Fibroblast of gingiva (primary cell): ENCODE results near the gene PLXNC1.
A peak's percentile ranks its signal among the peaks of the same experiment; 100 is the strongest.

Source experiments
- DNase-seq: peaks from one replicate; pipeline ENCODE4 v3.0.0-alpha.2; 2011; ENCODE audit warnings: low read depth

PLXNC1 gene

DNA sequence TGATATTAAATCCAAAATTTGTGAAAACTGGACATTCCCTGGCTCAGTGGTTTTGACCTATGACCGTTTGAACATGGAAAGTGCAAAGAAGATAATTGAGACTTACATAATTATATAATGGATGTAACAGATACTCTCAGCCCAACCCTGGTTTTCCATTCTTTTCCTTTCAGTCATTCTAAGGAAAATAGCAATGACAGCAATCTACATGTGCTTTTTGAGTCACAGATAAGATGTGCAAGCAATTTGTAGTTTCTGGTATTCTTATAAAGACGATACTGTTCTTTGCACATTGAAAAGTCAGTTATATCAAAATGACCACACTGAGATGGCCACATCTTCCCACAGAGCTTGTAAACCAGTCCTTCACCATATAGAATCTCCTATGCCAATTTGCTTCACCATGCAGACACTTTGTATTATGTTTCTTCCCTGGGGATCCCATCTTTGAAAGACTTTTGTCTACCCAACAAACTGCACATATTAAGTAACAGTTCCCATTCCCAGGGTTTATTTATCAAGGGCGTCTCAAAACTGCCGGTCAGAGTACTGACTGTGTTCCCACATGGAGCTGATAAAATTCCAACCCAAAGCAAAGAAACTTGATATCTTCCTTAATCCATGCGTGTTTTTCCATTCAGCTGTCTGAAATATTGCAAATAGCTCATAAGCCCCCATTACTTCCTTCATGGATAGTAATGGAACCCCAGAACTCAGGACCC, 34.8 kb downstream of the PLXNC1 start:
- DNase-seq: no peak

DNA sequence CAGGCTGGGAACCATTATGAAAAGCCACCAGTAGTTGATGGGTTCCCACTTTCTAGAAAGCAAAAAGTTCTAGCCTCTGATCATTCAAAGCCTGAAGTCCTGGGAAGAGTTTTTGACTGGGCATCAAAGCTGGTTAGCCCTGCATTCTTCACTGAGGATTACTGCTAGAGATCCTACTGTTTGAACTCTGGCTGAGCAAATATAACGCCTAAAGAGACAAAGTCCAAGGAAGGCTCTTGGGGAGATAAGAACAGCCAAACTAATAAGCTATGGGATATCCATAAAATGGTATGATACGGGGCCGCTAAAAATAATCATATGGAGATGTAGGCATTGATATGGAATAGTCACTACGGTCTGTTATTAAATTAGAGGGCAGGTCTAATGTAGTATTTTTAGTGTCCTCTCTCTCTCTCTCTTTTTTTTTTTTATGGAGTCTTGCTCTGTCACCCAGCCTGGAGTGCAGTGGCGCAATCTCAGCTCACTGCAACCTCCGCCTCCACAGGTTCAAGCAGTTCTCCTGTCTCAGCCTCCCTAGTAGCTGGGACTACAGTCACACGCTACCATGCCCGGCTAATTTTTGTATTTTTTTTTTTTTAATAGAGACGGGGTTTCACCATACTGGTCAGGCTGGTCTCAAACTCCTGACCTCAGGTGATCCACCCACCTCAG, 35.5 kb downstream of the PLXNC1 start:
- DNase-seq: no peak

DNA sequence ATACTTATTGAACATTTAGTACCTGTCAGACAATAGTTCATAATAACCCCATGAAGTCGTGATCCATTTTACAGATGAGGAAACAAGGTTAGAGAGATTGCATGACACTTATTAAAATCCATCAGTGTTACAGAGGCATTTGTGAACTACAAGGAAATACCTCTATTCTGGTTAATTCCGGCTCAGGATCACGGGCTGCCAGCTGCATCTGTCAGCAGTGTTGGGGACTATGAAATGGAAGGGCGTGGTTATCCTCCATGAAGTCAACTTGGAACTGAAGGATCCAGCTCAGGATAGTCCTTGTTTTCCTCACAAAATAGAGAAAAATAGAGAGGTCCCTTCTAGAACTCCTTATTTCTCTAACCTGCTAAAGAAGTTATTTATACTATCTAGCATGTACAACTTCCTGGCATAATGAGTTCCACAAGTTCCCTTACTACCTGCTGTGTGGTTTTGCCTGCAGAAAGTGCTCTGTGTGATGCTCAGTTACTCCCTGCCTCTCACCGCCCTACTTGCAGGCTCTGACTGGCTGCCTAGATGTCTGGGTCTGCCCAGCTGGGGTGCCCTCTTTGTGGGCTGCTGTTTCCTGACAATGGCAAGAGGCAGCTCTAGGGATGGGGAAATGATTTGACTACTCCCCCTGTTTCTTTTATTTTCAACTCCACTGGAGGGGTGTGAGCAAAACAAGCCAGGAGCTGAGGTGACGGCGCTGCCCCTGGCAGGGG, 36.8 kb downstream of the PLXNC1 start:
- DNase-seq: no peak

DNA sequence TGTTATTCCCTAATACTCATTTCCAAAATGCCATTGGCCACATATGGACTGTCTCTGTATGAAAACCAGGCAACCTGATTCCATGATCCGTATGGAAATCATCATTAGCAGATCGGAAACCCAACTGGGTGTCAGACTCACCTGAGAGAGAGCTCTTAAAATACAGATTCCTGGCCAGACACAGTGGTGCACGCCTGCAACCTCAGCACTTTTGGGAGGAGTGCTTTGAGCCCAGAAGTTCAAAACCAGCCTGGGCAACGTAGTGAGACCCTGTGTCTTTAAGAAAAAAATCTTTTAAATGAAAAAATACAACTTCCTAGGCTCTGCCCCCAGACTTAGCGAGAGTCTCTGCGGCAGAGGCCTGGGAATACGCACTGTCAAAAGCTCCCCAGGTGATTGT, 37.4 kb downstream of the PLXNC1 start:
- DNase-seq: no peak

DNA sequence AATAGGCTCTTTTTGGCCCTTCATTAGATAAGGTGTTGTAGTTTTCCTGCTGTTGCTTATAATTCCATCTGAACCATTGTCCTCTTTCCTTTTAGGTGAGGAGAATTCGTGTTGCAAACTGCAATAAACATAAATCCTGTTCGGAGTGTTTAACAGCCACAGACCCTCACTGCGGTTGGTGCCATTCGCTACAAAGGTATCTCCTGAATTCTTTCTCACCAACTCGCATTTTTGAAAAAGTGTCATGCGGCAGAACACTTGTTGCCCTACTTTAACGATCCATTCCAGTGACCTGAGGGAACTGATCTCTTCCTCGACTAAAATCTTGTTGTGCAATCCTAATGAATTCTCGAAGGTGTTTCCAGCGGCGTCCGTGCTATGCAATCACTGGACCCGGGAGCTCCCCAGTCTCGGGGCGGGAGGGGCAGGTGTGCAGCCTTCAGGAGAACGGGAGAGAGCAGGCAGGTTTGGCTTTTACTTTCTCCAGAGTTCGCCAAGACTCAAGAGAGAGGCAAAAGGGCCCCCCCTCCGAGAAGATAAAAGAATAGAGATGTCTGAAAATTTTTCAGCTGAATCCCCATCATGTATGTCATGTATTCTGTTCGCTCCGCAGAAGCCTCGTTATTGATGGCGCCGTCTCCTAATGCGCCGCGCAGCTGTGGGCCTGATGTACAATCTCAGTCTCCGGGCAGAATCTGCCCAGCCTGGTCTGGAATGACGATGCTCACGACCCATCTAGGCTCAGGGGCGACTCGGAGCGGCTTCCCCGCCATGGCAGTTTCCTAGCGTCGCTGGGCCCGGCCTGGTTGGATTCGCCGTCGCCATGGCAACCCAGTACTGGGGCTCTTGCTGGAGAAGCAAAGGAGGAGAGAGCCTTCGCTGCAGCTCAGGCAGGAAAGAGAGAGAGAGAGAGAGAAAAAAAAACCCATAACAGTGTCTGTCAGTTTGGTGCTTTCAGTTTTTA, 38.2 kb downstream of the PLXNC1 start:
- peak; percentile 64 for DNase-seq

DNA sequence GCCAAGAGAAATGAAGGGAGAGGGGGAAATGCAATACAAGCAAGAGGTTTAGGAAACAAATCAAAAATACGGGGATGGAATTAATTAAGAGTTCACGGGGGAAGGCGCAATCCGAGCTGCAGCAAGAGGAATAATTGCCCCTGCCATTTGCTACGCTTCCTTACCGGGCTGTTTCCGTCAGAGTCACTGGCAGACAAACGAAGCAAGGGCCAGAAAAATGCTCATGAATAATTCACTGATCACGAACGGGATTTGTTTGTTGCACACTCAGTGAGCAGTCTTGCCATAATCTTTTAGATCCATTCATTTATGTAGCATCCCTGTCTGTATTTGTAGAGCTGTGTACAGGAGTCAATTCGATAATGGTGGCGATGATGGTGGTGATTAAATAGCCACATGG, 39.0 kb downstream of the PLXNC1 start:
- DNase-seq: peak; percentile 71

DNA sequence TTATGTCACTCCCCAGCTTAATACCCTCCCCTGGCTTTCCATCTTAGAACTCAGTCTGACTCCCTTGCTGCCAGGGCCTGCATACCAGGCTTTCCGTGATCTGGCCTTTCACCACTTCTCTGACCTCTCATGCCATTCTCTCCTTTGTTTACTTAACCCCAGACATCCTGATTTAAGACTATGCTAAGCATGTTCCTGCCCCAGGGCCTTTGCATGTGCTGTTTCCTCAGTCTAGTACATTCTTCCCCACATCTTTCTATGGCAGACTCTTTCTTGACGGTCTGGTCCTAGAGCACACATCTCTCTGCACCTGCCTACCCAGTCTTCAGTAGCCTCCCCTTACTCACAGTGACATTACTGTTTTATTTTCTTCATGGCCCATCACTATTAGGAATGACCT, 42.2 kb downstream of the PLXNC1 start:
- no peak for DNase-seq

DNA sequence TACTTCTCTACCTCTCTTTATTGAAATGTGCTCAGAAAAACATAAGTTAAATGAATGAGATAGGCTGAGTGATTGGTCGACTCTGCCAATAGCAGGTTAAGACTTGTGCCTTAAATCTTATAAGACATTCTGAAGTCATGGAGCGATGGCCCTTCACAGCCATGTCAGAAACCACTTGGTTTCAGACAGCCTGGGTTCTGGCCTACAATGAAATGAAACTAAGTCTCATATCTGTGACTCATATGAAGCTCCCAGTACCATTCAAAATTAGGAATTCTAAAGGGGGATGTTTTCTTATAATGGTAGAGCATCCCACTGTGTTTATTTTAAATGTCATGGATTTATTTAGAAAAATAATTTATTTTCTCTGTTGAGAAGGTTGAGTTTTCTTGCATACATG, 42.6 kb downstream of the PLXNC1 start:
- DNase-seq: no peak

DNA sequence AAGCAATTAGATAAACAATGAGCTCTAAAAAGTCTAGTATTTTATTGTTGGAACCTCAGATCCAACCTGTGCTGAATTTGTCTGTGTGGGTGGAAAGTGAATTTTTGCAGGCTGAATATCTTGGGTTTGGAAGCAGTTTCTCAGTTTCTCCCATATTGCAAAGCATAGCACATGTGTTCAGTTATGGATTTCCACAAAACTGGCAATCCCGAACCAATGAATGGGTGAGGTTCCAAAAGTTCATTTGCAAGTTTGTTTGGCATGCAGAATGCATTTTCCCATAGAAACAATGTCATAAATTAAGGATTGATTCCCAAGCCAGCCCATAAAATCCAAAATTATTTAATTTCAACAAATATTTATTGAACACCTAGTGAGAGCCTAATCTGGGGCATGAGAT, 43.4 kb downstream of the PLXNC1 start:
- DNase-seq: no peak

DNA sequence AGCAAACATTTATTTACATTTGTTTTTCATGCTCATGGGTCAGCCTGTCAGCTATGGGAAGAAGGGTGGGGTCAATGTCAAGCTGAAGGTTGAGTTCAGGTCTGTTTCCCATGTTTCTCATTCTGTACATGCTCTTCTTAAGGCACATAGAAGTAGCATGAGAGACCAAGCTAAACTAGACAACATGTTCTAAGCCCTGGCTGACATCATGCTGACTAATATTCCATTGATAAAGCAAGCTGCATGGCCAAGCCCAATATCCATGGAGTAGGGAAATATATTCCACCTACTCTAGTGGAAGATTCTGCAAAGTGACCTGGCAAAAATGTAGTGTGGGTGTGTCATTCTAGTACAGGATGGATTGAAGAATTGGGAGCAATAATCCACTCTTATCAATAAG, 44.1 kb downstream of the PLXNC1 start:
- no peak for DNase-seq

DNA sequence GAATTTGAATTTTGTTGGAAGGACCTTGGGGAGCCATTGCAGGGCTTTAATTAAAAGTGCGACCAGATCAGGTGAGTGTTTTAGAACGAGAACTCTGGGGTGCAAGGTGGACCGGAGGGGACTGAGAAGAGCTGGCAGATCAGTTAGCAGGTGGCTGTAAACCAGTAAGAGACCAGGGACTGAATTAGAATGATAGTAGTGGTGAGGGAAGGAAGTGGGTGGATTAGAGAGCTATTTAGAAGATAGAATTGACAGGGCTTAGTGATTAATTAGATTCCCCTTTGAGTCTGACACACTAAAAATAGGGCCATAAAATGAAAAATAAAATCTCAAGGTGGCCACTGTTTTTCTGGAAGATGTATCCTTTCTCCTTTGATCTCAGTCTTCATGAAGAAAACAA, 44.8 kb downstream of the PLXNC1 start:
- DNase-seq: no peak

DNA sequence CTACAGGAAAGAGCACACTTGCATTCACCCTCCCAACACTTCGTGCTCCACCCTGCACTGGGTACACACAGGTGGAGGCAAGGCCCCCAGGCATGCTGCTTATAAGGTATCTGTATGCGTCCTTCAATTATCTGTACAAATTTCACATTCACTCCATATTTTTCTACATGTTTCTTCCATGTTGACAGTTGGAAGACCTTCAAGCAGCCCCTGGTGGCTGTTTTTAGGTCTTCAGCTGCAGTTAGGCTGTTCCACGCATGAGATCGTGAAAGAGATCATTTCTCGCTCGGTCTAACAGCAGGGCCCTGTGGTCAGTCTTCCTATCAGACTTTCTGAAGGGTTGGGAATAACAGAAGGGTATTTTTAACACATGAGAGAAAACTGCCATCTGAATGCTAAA, 47.1 kb downstream of the PLXNC1 start:
- DNase-seq: no peak

DNA sequence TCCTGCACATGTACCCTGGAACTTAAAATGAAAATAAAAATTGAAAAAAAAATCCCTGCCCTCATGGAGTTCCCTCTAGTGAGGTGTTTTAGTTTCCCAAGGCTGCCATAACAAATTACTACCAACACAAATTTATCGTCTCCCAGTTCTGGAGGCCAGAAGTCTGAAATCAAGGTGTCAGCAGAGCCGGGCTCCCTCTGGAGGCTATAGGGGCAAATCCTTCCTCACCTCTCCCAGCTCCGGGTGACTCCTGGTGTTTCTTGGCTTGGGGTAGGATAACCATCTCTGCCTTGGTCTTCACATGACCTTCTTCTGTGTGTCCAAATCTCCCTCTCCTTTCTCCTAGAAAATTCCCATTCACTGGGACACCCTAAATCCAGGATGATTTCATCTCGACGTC, 50.1 kb downstream of the PLXNC1 start:
- DNase-seq: no peak

DNA sequence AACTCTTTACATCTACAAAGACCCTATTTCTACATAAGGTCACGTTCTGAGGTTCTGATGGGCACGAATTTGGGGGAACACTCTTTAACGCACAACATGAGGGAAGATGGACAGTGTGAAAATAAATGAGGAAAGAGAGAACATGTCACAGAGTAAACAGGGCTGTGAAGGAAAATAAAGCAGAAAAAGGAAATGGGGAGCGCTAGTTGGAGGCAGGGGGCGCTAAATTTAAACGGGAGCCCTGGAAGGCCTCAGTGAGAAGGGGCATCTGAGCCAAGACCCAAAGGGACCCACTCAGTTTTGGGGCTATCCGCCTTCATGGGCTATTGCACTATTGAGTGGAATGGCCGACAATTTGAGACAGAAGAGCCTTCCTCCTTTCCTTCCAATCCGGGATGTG, 50.5 kb downstream of the PLXNC1 start:
- no peak for DNase-seq

DNA sequence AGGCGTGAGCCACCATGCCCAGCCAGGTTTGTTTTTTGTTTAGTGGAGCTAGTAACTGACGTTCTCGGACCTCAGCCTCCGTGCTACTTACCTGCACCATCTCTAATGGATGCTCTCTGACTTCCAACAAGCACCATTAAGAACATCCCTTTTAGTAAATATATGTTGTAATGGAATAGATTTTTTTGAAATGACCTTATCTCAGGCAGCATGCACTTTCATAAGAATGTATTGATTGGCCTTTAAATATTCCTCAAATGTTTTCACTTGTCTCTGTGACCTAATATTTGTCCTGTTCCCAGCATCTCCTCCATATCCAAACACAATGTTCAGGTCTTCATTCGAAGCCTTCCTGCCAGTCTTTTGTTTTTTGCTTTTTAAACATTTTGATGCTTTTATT, 51.7 kb downstream of the PLXNC1 start:
- DNase-seq: no peak

DNA sequence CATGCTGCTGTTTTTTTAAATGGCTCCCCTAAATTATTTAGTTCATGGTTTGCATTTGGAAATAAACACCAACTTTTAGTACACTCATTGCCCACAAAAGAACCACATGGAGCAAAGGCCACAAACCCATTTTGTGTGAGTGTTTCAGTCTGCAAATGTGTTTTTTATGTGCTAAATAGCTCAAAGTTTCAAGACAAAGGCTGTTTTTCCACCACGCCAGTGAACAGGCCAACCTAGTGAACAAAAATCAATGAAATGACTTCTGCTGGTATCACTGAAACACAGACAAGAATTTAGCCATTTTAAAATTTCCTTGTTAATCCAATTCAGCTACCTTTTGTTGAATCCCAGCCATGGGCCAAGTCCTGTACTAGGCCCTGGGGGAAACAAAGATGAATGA, 52.3 kb downstream of the PLXNC1 start:
- DNase-seq: no peak

DNA sequence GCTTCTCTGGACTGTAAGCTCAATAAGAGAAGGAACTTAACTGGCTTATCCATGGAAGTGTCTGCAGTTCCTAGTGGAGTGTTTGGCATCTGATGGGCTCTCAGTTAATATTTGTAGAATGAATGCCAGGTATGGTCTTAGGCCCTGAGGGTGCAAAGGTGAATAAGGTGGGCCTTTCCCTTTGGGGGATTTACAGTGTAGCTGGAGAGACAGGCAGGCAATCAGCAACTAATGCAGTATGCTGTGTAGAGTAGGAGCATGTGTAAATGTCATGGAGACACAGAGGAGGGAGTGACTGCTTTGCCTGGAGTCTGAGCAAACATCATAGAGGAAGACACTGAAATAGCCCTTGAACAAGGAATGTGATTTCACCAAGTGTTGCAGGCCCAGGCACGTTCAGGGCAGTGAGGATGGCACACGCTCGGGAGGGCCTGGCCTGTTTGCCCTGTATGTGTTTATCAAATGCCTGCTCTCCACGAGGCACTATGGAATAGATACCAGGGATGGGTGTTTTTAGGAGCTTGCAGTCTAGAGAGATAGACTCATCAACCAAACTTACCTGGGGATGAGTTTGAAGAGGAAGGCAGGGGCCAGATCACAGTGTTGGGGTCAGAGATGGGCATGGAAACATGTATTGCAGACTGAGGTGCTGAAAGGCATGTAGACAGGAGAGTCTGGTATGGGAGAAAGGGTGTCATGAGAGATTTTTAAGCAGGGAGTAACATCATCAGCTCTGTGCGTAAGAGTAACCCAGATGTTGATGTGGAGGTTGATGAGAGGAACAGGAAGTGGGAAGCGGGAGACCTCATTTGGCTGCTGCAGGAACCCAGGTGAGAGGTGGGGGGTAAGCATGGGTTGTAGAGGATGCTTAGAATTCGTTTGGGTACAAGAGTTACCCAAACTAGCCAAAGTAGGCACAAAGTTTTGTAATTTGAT, 54.1 kb downstream of the PLXNC1 start:
- no peak for DNase-seq

DNA sequence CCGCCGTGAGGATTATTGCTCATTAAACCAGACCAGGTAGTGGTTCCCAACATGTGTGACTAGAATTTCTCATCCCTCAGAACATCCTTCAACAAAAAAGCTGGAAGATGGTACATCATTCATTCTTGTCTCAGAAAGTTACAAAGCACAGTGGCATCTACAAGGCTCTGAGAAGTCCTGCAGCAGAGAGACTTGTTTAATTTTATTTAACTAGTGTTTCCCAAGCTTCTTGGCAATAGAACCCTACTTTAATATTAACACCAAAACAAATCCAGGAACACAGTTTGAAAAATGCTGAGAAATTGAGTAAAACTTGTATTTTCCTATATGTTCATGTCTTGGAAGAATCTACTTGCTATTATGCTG, 54.8 kb downstream of the PLXNC1 start:
- no peak for DNase-seq

DNA sequence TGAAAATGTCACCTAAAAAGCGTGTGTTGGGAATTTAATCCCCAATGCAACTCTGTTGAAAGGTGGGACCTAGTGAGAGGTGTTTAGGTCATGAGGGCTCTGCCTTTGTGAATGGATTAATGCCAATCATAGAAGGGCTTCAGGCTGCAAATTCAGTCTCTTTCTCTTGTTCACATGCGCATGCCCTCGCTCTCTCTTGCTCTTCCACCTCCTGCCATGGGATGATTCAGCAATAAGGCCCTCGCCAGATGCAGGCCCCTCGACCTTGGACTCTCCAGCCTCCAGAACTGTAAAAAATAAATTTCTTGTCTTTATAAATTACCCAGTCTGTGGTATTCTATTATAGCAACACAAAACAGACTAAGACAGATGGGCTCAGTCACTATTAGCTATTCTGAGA, 55.4 kb downstream of the PLXNC1 start:
- DNase-seq: no peak

DNA sequence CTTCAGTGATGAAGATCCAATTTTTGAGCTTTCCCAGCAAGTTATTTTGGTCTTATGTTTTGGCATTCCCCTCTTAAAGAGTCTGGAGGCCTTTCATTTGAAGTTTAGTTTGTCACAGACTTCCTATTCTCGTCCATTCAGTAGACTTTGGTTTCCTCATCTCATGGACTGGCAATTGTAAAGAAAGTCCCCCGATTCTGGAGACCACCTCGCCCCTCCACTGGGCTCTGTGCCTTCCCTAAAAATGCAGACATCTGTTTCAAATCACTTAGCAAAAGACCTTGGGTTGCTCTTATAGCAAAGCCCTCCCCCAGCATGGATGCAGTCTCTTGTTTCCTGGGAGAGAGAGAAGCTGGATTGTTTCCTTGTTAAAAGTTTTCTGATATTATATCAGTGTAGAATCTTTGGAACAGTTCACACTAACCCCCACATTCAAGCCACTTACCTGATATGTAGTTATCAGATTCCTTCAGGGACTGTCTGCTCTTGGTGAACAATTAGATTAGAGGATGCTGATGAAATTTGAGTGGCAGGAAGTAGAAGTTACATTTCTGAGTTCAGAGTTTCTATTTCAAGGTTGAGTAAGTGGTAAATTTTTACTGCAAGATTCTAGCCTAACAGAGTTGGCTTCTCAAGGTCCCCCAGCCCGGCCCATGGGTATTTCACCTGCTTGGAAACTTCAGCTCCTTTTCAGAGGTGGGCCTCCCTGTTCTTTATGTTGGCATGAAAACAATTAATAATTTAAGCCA, 56.3 kb downstream of the PLXNC1 start:
- no peak for DNase-seq
